IPS-15b (cell line): ENCODE data around the gene LIX1L.

ENCODE experiments used
- H3K27me3 ChIP-seq: one replicate; pipeline ENCODE4 v1.6.1; 2013; ENCODE audit warnings: low read length; ENCODE audit not compliant: control insufficient read depth, insufficient read depth
- H3K36me3 ChIP-seq: one replicate; pipeline ENCODE4 v1.6.1; 2013; ENCODE audit warnings: low read length; ENCODE audit not compliant: control insufficient read depth, insufficient read depth
- H3K4me1 ChIP-seq: one replicate; pipeline ENCODE4 v1.6.1; 2013; ENCODE audit warnings: mild to moderate bottlenecking, low read length; ENCODE audit not compliant: control insufficient read depth, insufficient read depth
- H3K4me3 ChIP-seq: one replicate; pipeline ENCODE4 v1.5.1; 2013; ENCODE audit warnings: low read depth, low read length
- H3K9ac ChIP-seq: one replicate; pipeline ENCODE4 v1.6.1; 2013; ENCODE audit warnings: low read depth, mild to moderate bottlenecking, low read length
- H3K9me3 ChIP-seq: one replicate; pipeline ENCODE4 v1.6.1; 2013; ENCODE audit warnings: mild to moderate bottlenecking, low read length; ENCODE audit not compliant: control insufficient read depth, insufficient read depth

Gene LIX1L

GRCh38 chr1:145992958-145993617, 35.3 kb upstream of the LIX1L start:
- Histone ChIP-seq H3K4me1 (peaks cover 11% of the 10 kb centered on the region), H3K4me3 (no peak overlapping the region), H3K27me3 (peaks cover 11% of the 10 kb centered on the region), H3K9ac (no peak overlapping the region), H3K36me3 (peaks cover 9% of the 10 kb centered on the region), H3K9me3 (no peaks in the 10 kb centered on the region)

- H3K9me3 ChIP-seq, result no peaks in the 10 kb centered on the region
- no peak overlapping the region for H3K9ac ChIP-seq
- peaks cover 9% of the 10 kb centered on the region for H3K36me3 ChIP-seq
- H3K27me3 ChIP-seq, result peaks cover 11% of the 10 kb centered on the region
- H3K4me1 ChIP-seq, result peaks cover 10% of the 10 kb centered on the region
- no peak overlapping the region for H3K4me3 ChIP-seq
Measured at GRCh38 chr1:145992502-145992936, 34.7 kb upstream of the LIX1L start.

GRCh38 chr1:145991735-145992412, 34.1 kb upstream of the LIX1L start:
- Histone ChIP-seq H3K9ac (no peak overlapping the region), H3K4me3 (no peak overlapping the region), H3K9me3 (no peaks in the 10 kb centered on the region), H3K4me1 (peaks cover 6% of the 10 kb centered on the region), H3K36me3 (peaks cover 9% of the 10 kb centered on the region), H3K27me3 (peaks cover 9% of the 10 kb centered on the region)

GRCh38 chr1:145990249-145990855, 32.5 kb upstream of the LIX1L start:
- Histone ChIP-seq H3K27me3 (peaks cover 2% of the 10 kb centered on the region), H3K4me3 (no peak overlapping the region), H3K9ac (no peak overlapping the region), H3K9me3 (no peaks in the 10 kb centered on the region), H3K36me3 (peaks cover 9% of the 10 kb centered on the region), H3K4me1 (peaks cover 7% of the 10 kb centered on the region)

GRCh38 chr1:145988773-145989172, 31.0 kb upstream of the LIX1L start:
- H3K4me3 ChIP-seq, result no peak overlapping the region
- H3K9me3 ChIP-seq, result no peaks in the 10 kb centered on the region
- H3K27me3 ChIP-seq, result no peaks in the 10 kb centered on the region
- H3K4me1 ChIP-seq, result peaks cover 7% of the 10 kb centered on the region
- H3K9ac ChIP-seq, result no peak overlapping the region
- peaks cover 4% of the 10 kb centered on the region for H3K36me3 ChIP-seq

- Histone ChIP-seq H3K36me3 (no peaks in the 10 kb centered on the region), H3K4me3 (no peak overlapping the region), H3K27me3 (no peaks in the 10 kb centered on the region), H3K4me1 (peaks cover 7% of the 10 kb centered on the region), H3K9ac (no peak overlapping the region), H3K9me3 (no peaks in the 10 kb centered on the region)
Measured at GRCh38 chr1:145987926-145988325, 30.1 kb upstream of the LIX1L start.

GRCh38 chr1:145986551-145986950, 28.7 kb upstream of the LIX1L start:
- H3K9ac ChIP-seq, result no peak overlapping the region
- H3K27me3 ChIP-seq, result no peaks in the 10 kb centered on the region
- no peaks in the 10 kb centered on the region for H3K36me3 ChIP-seq
- no peak overlapping the region for H3K4me3 ChIP-seq
- H3K4me1 ChIP-seq, result peaks cover 7% of the 10 kb centered on the region
- H3K9me3 ChIP-seq, result no peaks in the 10 kb centered on the region

GRCh38 chr1:145985502-145986439, 28.0 kb upstream of the LIX1L start:
- Histone ChIP-seq H3K9me3 (no peaks in the 10 kb centered on the region), H3K4me3 (no peak overlapping the region), H3K27me3 (no peaks in the 10 kb centered on the region), H3K36me3 (no peaks in the 10 kb centered on the region), H3K9ac (no peak overlapping the region), H3K4me1 (peaks cover 7% of the 10 kb centered on the region)

- Histone ChIP-seq H3K9me3 (no peaks in the 10 kb centered on the region), H3K36me3 (no peaks in the 10 kb centered on the region), H3K4me1 (peaks cover 5% of the 10 kb centered on the region), H3K27me3 (no peaks in the 10 kb centered on the region), H3K9ac (no peak overlapping the region), H3K4me3 (no peak overlapping the region)
Measured at GRCh38 chr1:145985129-145985501, 27.3 kb upstream of the LIX1L start.

- H3K27me3 ChIP-seq, result no peaks in the 10 kb centered on the region
- H3K9me3 ChIP-seq, result no peaks in the 10 kb centered on the region
- H3K36me3 ChIP-seq, result no peaks in the 10 kb centered on the region
- no peak overlapping the region for H3K4me3 ChIP-seq
- H3K4me1 ChIP-seq, result peaks cover 10% of the 10 kb centered on the region
- no peak overlapping the region for H3K9ac ChIP-seq
Measured at GRCh38 chr1:145983960-145984830, 26.4 kb upstream of the LIX1L start.
